Spleen (tissue), 11 donors: ENCODE data around the gene ERBB3. TPM values are rescaled to one million over a fixed set of nuclear protein-coding genes. Genes with fewer than 3 reads are reported as not detected.

Source experiments
- DNase-seq: peaks from one replicate; pipeline ENCODE4 v3.0.0-alpha.2; 2020
- H3K27ac ChIP-seq, 8 donors: fragments of 200-600 bp; sonication (generic) in 7 of 8; 1 replicate in 4 of 8; 2 replicates in 4 of 8; pipeline versions ENCODE4 v1.5.0 to v1.8.0; 2016 to 2021; ENCODE audit warnings: inconsistent platforms in 4 of 8, mild to moderate bottlenecking in 4 of 8, moderate library complexity in 1 of 8
- H3K27me3 ChIP-seq, 7 donors: fragments of 200-600 bp; sonication (generic) in 6 of 7; replicated peaks in 1 of 7; 1 replicate in 4 of 7; 2 replicates in 3 of 7; pipeline versions ENCODE4 v1.5.0 to v1.8.0; 2016 to 2021; ENCODE audit warnings: inconsistent platforms in 3 of 7, mild to moderate bottlenecking in 1 of 7
- H3K36me3 ChIP-seq, 6 donors: fragments of 200-600 bp; sonication (generic) in 5 of 6; 1 replicate in 4 of 6; 2 replicates in 2 of 6; pipeline versions ENCODE4 v1.5.0 to v1.8.0; 2016 to 2021; ENCODE audit warnings: inconsistent platforms in 2 of 6
- H3K4me1 ChIP-seq, 6 donors: fragments of 200-600 bp; sonication (generic) in 5 of 6; 1 replicate in 3 of 6; 2 replicates in 3 of 6; pipeline versions ENCODE4 v1.5.0 to v1.8.0; 2016 to 2021; ENCODE audit warnings: inconsistent platforms in 3 of 6
- H3K4me3 ChIP-seq, 8 donors: fragments of 200-600 bp; sonication (generic) in 7 of 8; 1 replicate in 4 of 8; 2 replicates in 4 of 8; pipeline versions ENCODE4 v1.5.0 to v1.8.0; 2016 to 2021; ENCODE audit warnings: inconsistent platforms in 4 of 8, mild to moderate bottlenecking in 4 of 8, moderate library complexity in 2 of 8
- H3K9me3 ChIP-seq, 8 donors: fragments of 200-600 bp; sonication (generic) in 7 of 8; 1 replicate in 4 of 8; 2 replicates in 4 of 8; pipeline versions ENCODE4 v1.5.0 to v1.8.0; 2016 to 2021; ENCODE audit warnings: inconsistent platforms in 4 of 8
- CTCF ChIP-seq, 11 experiments: fragments of 200-600 bp in 7 of 11; fragments of 450-650 bp in 4 of 11; sonication (generic) in 4 of 11; IDR thresholded peaks in 8 of 11; conservative IDR thresholded peaks in 3 of 11; 1 replicate in 7 of 11; 2 replicates in 4 of 11; pipeline versions ENCODE4 v1.4.0 to v1.8.0; 2016 to 2021; ENCODE audit warnings: antibody characterized with exemption in 11 of 11, inconsistent platforms in 4 of 11, mild to moderate bottlenecking in 1 of 11
- POLR2A ChIP-seq, 3 donors: fragments of 450-650 bp; IDR thresholded peaks; one replicate each; pipeline ENCODE4 v1.5.1; 2017; ENCODE audit warnings: antibody characterized with exemption in 3 of 3, mild to moderate bottlenecking in 1 of 3
- POLR2AphosphoS5 ChIP-seq, 3 donors: sonication (generic); formaldehyde crosslinking; IDR thresholded peaks; one replicate each; pipeline ENCODE4 v1.5.1; 2017; ENCODE audit warnings: antibody characterized with exemption in 3 of 3
- WGBS, 5 donors: extraction: QIAGEN DNeasy Blood & Tissue Kit in 3 of 5; methylation state at CpG; one replicate each; pipeline versions ENCODE4 v1.1.5 to v1.1.7; 2013 to 2018; 5-methylcytosine and 5-hydroxymethylcytosine counted together
- intact Hi-C: fragments of 100-400 bp; cut with DNase I; formaldehyde crosslinking; loops from one replicate; pipeline ENCODE4 v1.15.0; 2023; ENCODE audit warnings: low total_unique reads
- polyA plus RNA-seq, 3 donors: library from polyadenylated mRNA; stranded (reverse); fragments of 200-250 nt; gene quantifications; one replicate each; pipeline ENCODE4 v1.2.1, GENCODE V29; 2013
- total RNA-seq, 7 donors: library from RNA; depleted of rRNA in 3 of 7; stranded (reverse); fragments of >200 nt in 3 of 7; fragmentation: NEBNext Ultra II Directional in 4 of 7; extraction: Animal tissue kit (Norgen Biotek cat#: 25700) in 4 of 7; gene quantifications; one replicate each; pipeline versions ENCODE4 v1.1.0 to v1.2.1, GENCODE V29; 2016 to 2021
- donor health status: healthy with polysubstance abuse.
- donor health status: DM: no; HTN: no; CAD: no; lungs with moderate emphysema.
- donor health status: DM: no; HTN: no; CAD: no.
- donor health status: Bipolar disorder and iron deficiency.
- donor health status: healthy.
- donor health status: DM: no; HTN: no; CAD: no.
- donor health status: DM: yes; HTN: yes; CAD: no.

The ERBB3 gene
- total and polyA plus RNA-seq, 10 donors, result 0.17 to 2.0 (median 0.63) TPM; not detected in 3

- TF ChIP-seq POLR2AphosphoS5 (IDR thresholded peaks at IDR 0.05) (no peak), POLR2A (IDR thresholded peaks at IDR 0.05) (no peak), CTCF (IDR thresholded peaks at IDR 0.05 in 8 of 11, conservative IDR thresholded peaks at IDR 0.05 in 3 of 11) (no peak)
- intact Hi-C loops, result no loop called here
- no peaks in the 10 kb centered on the region for H3K9me3 ChIP-seq
- H3K4me1 ChIP-seq, result peaks cover 0 to 12% (median 3%) of the 10 kb centered on the region in 6 donors
- 73 to 91% (median 87%) methylated on average over 6 of the region's 6 CpGs for WGBS, 5 donors
- no peaks in the 10 kb centered on the region for H3K36me3 ChIP-seq
- no peak overlapping the region for H3K4me3 ChIP-seq
- DNase-seq, result no peak
- H3K27me3 ChIP-seq, result peaks cover 0 to 7% (median 0%) of the 10 kb centered on the region in 7 donors
- no peak overlapping the region for H3K27ac ChIP-seq
Observed at GRCh38 chr12:56097738-56098137, 17.8 kb downstream of the ERBB3 start.

GRCh38 chr12:56098592-56098991 is 18.6 kb downstream of the ERBB3 start:
- DNase-seq, result no peak
- peaks cover 5 to 20% (median 10%) of the 10 kb centered on the region in 6 donors for H3K4me1 ChIP-seq
- H3K36me3 ChIP-seq, result no peaks in the 10 kb centered on the region
- peaks cover 0 to 1% (median 0%) of the 10 kb centered on the region in 7 donors for H3K27me3 ChIP-seq
- H3K27ac ChIP-seq, result no peak overlapping the region
- no peak for TF ChIP-seq POLR2A (IDR thresholded peaks at IDR 0.05)
- TF ChIP-seq POLR2AphosphoS5 (IDR thresholded peaks at IDR 0.05), result no peak
- no peak for TF ChIP-seq CTCF (IDR thresholded peaks at IDR 0.05 in 8 of 11, conservative IDR thresholded peaks at IDR 0.05 in 3 of 11)
- H3K9me3 ChIP-seq, result no peaks in the 10 kb centered on the region
- no peak overlapping the region for H3K4me3 ChIP-seq
- intact Hi-C loops, result no loop called here
- 77 to 92% (median 82%) methylated on average over 3 of the region's 3 CpGs for WGBS, 5 donors

- TF ChIP-seq POLR2AphosphoS5 (IDR thresholded peaks at IDR 0.05) (no peak), CTCF (IDR thresholded peaks at IDR 0.05 in 8 of 11, conservative IDR thresholded peaks at IDR 0.05 in 3 of 11) (no peak), POLR2A (IDR thresholded peaks at IDR 0.05) (no peak)
- WGBS, 5 donors, result 83 to 96% (median 94%) methylated on average over 4 of the region's 4 CpGs
- intact Hi-C loops, result no loop called here
Observed at GRCh38 chr12:56099787-56100186, 19.8 kb downstream of the ERBB3 start.

GRCh38 chr12:56101045-56101444 is 21.1 kb downstream of the ERBB3 start:
- Histone ChIP-seq H3K27ac (no peak overlapping the region), H3K27me3 (no peaks in the 10 kb centered on the region), H3K4me1 (peaks cover 15 to 38% (median 26%) of the 10 kb centered on the region in 6 donors), H3K36me3 (no peaks in the 10 kb centered on the region), H3K9me3 (no peaks in the 10 kb centered on the region), H3K4me3 (no peak overlapping the region)
- no peak for TF ChIP-seq POLR2AphosphoS5 (IDR thresholded peaks at IDR 0.05)
- no peak for TF ChIP-seq CTCF (IDR thresholded peaks at IDR 0.05 in 8 of 11, conservative IDR thresholded peaks at IDR 0.05 in 3 of 11)
- no peak for TF ChIP-seq POLR2A (IDR thresholded peaks at IDR 0.05)
- WGBS, 5 donors, result 83 to 93% (median 85%) methylated on average over 14 of the region's 14 CpGs
- no peak for DNase-seq
- intact Hi-C loops, result no loop called here

More at GRCh38 chr12:56099787-56100186, 19.8 kb downstream of the ERBB3 start:
- no peak overlapping the region for H3K4me3 ChIP-seq
- H3K27me3 ChIP-seq, result no peaks in the 10 kb centered on the region
- H3K27ac ChIP-seq, result no peak overlapping the region
- peaks cover 6 to 25% (median 15%) of the 10 kb centered on the region in 6 donors for H3K4me1 ChIP-seq
- DNase-seq, result no peak
- H3K36me3 ChIP-seq, result no peaks in the 10 kb centered on the region
- no peaks in the 10 kb centered on the region for H3K9me3 ChIP-seq
